Measurements from ENCODE around the gene C19orf25. TPM values are rescaled to one million over a fixed set of nuclear protein-coding genes. Genes with fewer than 3 reads are reported as not detected.

Gene C19orf25
- total and polyA plus RNA-seq, 2 of the 13 experiments (the other 11 are each of a cell fraction or from before 2014, with no cell fraction given), result 14.2 to 32.4 TPM

- Histone ChIP-seq H3K79me2 (ENCODE audit: insufficient read depth, low read length) (no peaks in the 10 kb centered on the region), H3K36me3 (replicated peaks in 1 of 2; ENCODE audit: control insufficient read depth in 1 of 2, insufficient read depth in 2 of 2, low read length in 2 of 2) (no peaks in the 10 kb centered on the region), H3K27ac (ENCODE audit: extremely low read length, insufficient read depth, low read length) (no peak overlapping the region), H3K4me2 (ENCODE audit: low read depth, low read length) (peak overlapping the region; percentile 66), H3K4me1 (ENCODE audit: insufficient read depth, low read length) (peaks cover 48% of the 10 kb centered on the region), H2AFZ (ENCODE audit: low read length) (no peak overlapping the region), H3K9me3 (ENCODE audit: low read length) (no peaks in the 10 kb centered on the region), H3K4me3 (replicated peaks in 1 of 3; ENCODE audit: insufficient read depth in 1 of 3, low read depth in 2 of 3, low read length in 3 of 3) (peak overlapping the region in 1 of 3 experiments; percentile 57; a peak in 2 of 6 replicates), H3K9ac (ENCODE audit: insufficient read depth, low read depth, low read length) (no peak overlapping the region), H4K20me1 (ENCODE audit: insufficient read depth, low read length) (peaks cover 6% of the 10 kb centered on the region; the same call in 1 of the 2 replicates), H3K27me3 (ENCODE audit: control insufficient read depth in 1 of 2, insufficient read depth in 2 of 2, low read length in 2 of 2) (peaks cover 13 to 74% of the 10 kb centered on the region in 2 experiments)
- no peak for DNase-seq (ENCODE audit: low spot score)
- CTCF ChIA-PET (ENCODE audit: low intra/inter-chr PET ratio, low total read pairs), result no interaction called here
- in situ Hi-C loops (cut with HindIII; ENCODE audit: extremely low pct_ligation_motif_present, low pct_unique_long_range_greater_than_20kb) (no loop called here), intact Hi-C loops (cut with micrococcal nuclease; ENCODE audit: unreplicated experiment) (no loop called here)
- FAIRE-seq, result no peak
- ATAC-seq, result peak; percentile 2; the same call in 2 of the 3 replicates
- POLR2A ChIA-PET, result interaction anchor here (0.6 to 4.0 kb wide), 5 partner anchors 9 to 184 kb away, joined by 3 to 34 read pairs (median 5); partner anchors contain the start of genes REEP6 and UQCR11
- WGBS (ENCODE audit: low lambda C conversion rate), result 11% methylated on average over 7 of the region's 30 CpGs
- BruUV-seq (replicated peaks), result no TSS peak
- TF ChIP-seq FOXJ3 (CRISPR knock-in tag; IDR thresholded peaks at IDR 0.05; ENCODE audit: borderline replicate concordance), result no peak
- no peak for TF ChIP-seq ZNF354B (CRISPR knock-in tag; IDR thresholded peaks at IDR 0.05)
- no peak for TF ChIP-seq PBX2 (CRISPR knock-in tag; IDR thresholded peaks at IDR 0.05)
- no peak for TF ChIP-seq ZNF264 (CRISPR knock-in tag; IDR thresholded peaks at IDR 0.05)
- TF ChIP-seq ZNF441 (CRISPR knock-in tag; IDR thresholded peaks at IDR 0.05; ENCODE audit: borderline replicate concordance), result no peak
- no peak for TF ChIP-seq KDM2A (CRISPR knock-in tag; IDR thresholded peaks at IDR 0.05; ENCODE audit: borderline replicate concordance, low read depth)
- TF ChIP-seq KLF16 (CRISPR knock-in tag; IDR thresholded peaks at IDR 0.05), result 0 out of 4 replicates have a peak, but pooled peaks of 1 of the 2 experiments have one; percentile 29
- no peak for TF ChIP-seq ELK4 (CRISPR knock-in tag; IDR thresholded peaks at IDR 0.05; ENCODE audit: borderline replicate concordance)
- TF ChIP-seq ZNF546 (CRISPR knock-in tag; conservative IDR thresholded peaks at IDR 0.05), result no peak
- 0 out of 2 replicates have a peak, but pooled peaks have one; percentile 16 for TF ChIP-seq ZNF598 (CRISPR knock-in tag; IDR thresholded peaks at IDR 0.05; ENCODE audit: borderline replicate concordance)
- TF ChIP-seq FOXM1 (CRISPR knock-in tag; IDR thresholded peaks at IDR 0.05), result no peak
- no peak for TF ChIP-seq GABPA (IDR thresholded peaks at IDR 0.05; ENCODE audit: low read depth, low read length)
- TF ChIP-seq GABPA (CRISPR knock-in tag; IDR thresholded peaks at IDR 0.05; ENCODE audit: low read depth), result no peak
- no peak for TF ChIP-seq ZFY (CRISPR knock-in tag; IDR thresholded peaks at IDR 0.05)
- TF ChIP-seq PRDM4 (CRISPR knock-in tag; IDR thresholded peaks at IDR 0.05; ENCODE audit: borderline replicate concordance), result no peak
- TF ChIP-seq ZNF501 (CRISPR knock-in tag; IDR thresholded peaks at IDR 0.05), result no peak
- TF ChIP-seq LRRFIP1 (CRISPR knock-in tag; conservative IDR thresholded peaks at IDR 0.05), result no peak
- TF ChIP-seq KLF9 (CRISPR knock-in tag; IDR thresholded peaks at IDR 0.05; ENCODE audit: low read depth), result no peak
These were observed 26.1 kb downstream of the C19orf25 start for GRCh38 chr19:1452802-1453524.
